Measurements from ENCODE around the gene OR1I1. TPM values are rescaled to one million over a fixed set of nuclear protein-coding genes. Genes with fewer than 3 reads are reported as not detected.

OR1I1 gene
- total RNA-seq, 6 donors from 2014 or later, result not detected

DNA sequence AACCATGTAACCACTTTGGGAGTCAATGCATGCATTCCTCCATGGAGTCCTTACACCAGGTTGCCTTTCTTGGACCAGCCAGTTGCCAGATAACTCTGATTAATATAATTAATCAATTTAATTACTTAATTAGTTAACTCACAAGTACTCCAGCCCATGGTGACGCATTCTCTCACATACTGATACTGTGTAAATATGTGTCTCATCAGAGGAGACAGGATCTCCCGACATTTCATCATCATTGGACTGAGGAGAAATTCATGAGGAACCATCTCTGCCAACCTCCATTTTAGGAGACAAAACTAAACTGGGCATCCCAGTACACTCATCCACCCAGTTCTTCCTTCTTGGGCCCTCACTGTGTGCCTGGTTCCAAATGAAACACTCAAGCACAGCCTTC, 39.2 kb upstream of the OR1I1 start:
- TF ChIP-seq POLR2AphosphoS5 (IDR thresholded peaks at IDR 0.05), result no peak
- TF ChIP-seq POLR2A (IDR thresholded peaks at IDR 0.05), result no peak
- TF ChIP-seq EP300 (IDR thresholded peaks at IDR 0.05), result no peak
- no peak for TF ChIP-seq CTCF (IDR thresholded peaks at IDR 0.05)
- Histone ChIP-seq H3K27me3 (no peaks in the 10 kb centered on the region), H3K36me3 (no peaks in the 10 kb centered on the region), H3K4me3 (no peak overlapping the region), H3K4me1 (no peaks in the 10 kb centered on the region), H3K27ac (no peak overlapping the region), H3K9me3 (no peaks in the 10 kb centered on the region)
- ATAC-seq (ENCODE audit: low FRiP score in 2 of 2) (no peak), DNase-seq (no peak)
- 90 to 97% methylated on average over 2 of the region's 2 CpGs for WGBS, 2 donors

- H3K4me3 ChIP-seq, result no peak overlapping the region
- no peaks in the 10 kb centered on the region for H3K4me1 ChIP-seq
- no peak for TF ChIP-seq POLR2AphosphoS5 (IDR thresholded peaks at IDR 0.05)
- TF ChIP-seq EP300 (IDR thresholded peaks at IDR 0.05), result no peak
- TF ChIP-seq CTCF (IDR thresholded peaks at IDR 0.05), result no peak
- no peak for TF ChIP-seq POLR2A (IDR thresholded peaks at IDR 0.05)
- no peaks in the 10 kb centered on the region for H3K27me3 ChIP-seq
- no peaks in the 10 kb centered on the region for H3K9me3 ChIP-seq
- DNase-seq (no peak), ATAC-seq (ENCODE audit: low FRiP score in 2 of 2) (no peak)
- H3K36me3 ChIP-seq, result no peaks in the 10 kb centered on the region
- no peak overlapping the region for H3K27ac ChIP-seq
- WGBS, 2 donors, result 72 to 96% methylated on average over 3 of the region's 3 CpGs
Measured at GRCh38 chr19:15045506-15045905, 36.5 kb upstream of the OR1I1 start.

- Histone ChIP-seq H3K4me3 (no peak overlapping the region), H3K9me3 (no peaks in the 10 kb centered on the region), H3K27ac (no peak overlapping the region), H3K36me3 (no peaks in the 10 kb centered on the region), H3K27me3 (no peaks in the 10 kb centered on the region), H3K4me1 (no peaks in the 10 kb centered on the region)
- TF ChIP-seq POLR2AphosphoS5 (IDR thresholded peaks at IDR 0.05) (no peak), CTCF (IDR thresholded peaks at IDR 0.05) (no peak), EP300 (IDR thresholded peaks at IDR 0.05) (no peak), POLR2A (IDR thresholded peaks at IDR 0.05) (no peak)
- WGBS, 2 donors, result 63 to 85% methylated on average over 11 of the region's 11 CpGs
- ATAC-seq (ENCODE audit: low FRiP score in 2 of 2), result no peak
- no peak for DNase-seq
Measured at GRCh38 chr19:15047680-15048079, 34.3 kb upstream of the OR1I1 start.

DNA sequence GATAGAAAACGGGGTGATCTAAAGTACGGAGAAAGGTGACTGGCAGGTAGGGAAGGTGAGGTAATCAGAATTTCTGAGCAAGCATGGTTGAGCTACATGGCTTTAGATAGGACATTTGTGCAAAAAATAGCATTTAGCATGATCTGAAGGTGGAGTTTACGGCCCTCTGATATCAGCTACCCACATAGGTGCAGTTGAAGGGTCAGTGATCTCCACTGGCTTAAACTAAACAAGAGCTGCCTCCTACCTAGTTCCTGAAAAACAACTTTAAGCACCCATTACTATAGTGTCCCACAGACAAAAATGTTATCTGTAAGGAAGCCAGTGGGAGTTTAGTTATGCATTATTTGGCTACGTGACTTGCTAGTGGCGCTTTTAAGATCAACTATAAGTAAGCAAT, 33.9 kb upstream of the OR1I1 start:
- TF ChIP-seq POLR2AphosphoS5 (IDR thresholded peaks at IDR 0.05) (no peak), POLR2A (IDR thresholded peaks at IDR 0.05) (no peak), CTCF (IDR thresholded peaks at IDR 0.05) (no peak), EP300 (IDR thresholded peaks at IDR 0.05) (no peak)
- H3K9me3 ChIP-seq, result no peaks in the 10 kb centered on the region
- no peaks in the 10 kb centered on the region for H3K4me1 ChIP-seq
- H3K4me3 ChIP-seq, result no peak overlapping the region
- no peaks in the 10 kb centered on the region for H3K27me3 ChIP-seq
- no peak overlapping the region for H3K27ac ChIP-seq
- 77 to 78% methylated on average over 5 of the region's 5 CpGs for WGBS, 2 donors
- DNase-seq (no peak), ATAC-seq (ENCODE audit: low FRiP score in 2 of 2) (no peak)
- no peaks in the 10 kb centered on the region for H3K36me3 ChIP-seq

- no peaks in the 10 kb centered on the region for H3K36me3 ChIP-seq
- no peak for DNase-seq
- H3K27ac ChIP-seq, result no peak within 1 kb of the TSS
- no peak for TF ChIP-seq POLR2A (IDR thresholded peaks at IDR 0.05)
- TF ChIP-seq POLR2AphosphoS5 (IDR thresholded peaks at IDR 0.05), result no peak
- no peak for TF ChIP-seq EP300 (IDR thresholded peaks at IDR 0.05)
- no peak for TF ChIP-seq CTCF (IDR thresholded peaks at IDR 0.05)
- WGBS, 2 donors, result 88 to 95% methylated on average over 11 of the region's 11 CpGs
- no peaks in the 10 kb centered on the region for H3K9me3 ChIP-seq
- H3K4me1 ChIP-seq, result no peaks in the 10 kb centered on the region
- no peaks in the 10 kb centered on the region for H3K27me3 ChIP-seq
- ATAC-seq (ENCODE audit: low FRiP score in 2 of 2), result no peak
- no peak within 1 kb of the TSS for H3K4me3 ChIP-seq
Measured at GRCh38 chr19:15048885-15049541, 33.0 kb upstream of the OR1I1 start, which contains the start of gene CASP14. Gene CASP14, plus strand, starts transcription at chr19:15049480. Its CDS starts 2,772 bp downstream, at chr19:15052252.

All from upper lobe of left lung (tissue), 6 donors.